Spinal cord (tissue), 10 donors: ENCODE data around the gene MAP10. TPM values are rescaled to one million over a fixed set of nuclear protein-coding genes. Genes with fewer than 3 reads are reported as not detected.

Experiments
- DNase-seq, 6 donors: peaks; one replicate each; pipeline versions ENCODE4 v3.0.0 to v3.0.0-alpha.2; 2013 to 2015; ENCODE audit warnings: low spot score in 6 of 6, low read depth in 4 of 6
- H3K27ac ChIP-seq: one replicate; pipeline ENCODE4 v1.5.1; 2013; ENCODE audit warnings: low read depth, low read length, control low read depth
- H3K27me3 ChIP-seq: one replicate; pipeline ENCODE4 v1.6.1; 2013; ENCODE audit warnings: low read length; ENCODE audit not compliant: control insufficient read depth, insufficient read depth
- H3K36me3 ChIP-seq: one replicate; pipeline ENCODE4 v1.6.1; 2013; ENCODE audit warnings: low read length; ENCODE audit not compliant: control insufficient read depth, insufficient read depth
- H3K4me1 ChIP-seq: one replicate; pipeline ENCODE4 v1.6.1; 2013; ENCODE audit warnings: low read length; ENCODE audit not compliant: control insufficient read depth, insufficient read depth
- H3K4me3 ChIP-seq: one replicate; pipeline ENCODE4 v1.5.1; 2013; ENCODE audit warnings: low read depth, low read length, control low read depth
- H3K9me3 ChIP-seq: one replicate; pipeline ENCODE4 v1.6.1; 2013; ENCODE audit warnings: low read length; ENCODE audit not compliant: control insufficient read depth, insufficient read depth
- WGBS: methylation state at CpG from one replicate; pipeline ENCODE4 v1.1.5; 2013; ENCODE audit warnings: missing lambda C conversion rate; ENCODE audit not compliant: insufficient coverage; 5-methylcytosine and 5-hydroxymethylcytosine counted together
- long read RNA-seq, 4 donors: transcript quantifications; one replicate each; lab custom pipeline, GENCODE V29; 2026
- polyA plus RNA-seq, 2 donors: library from polyadenylated mRNA; unstranded; fragments of 120-200 nt; gene quantifications; one replicate each; pipeline ENCODE4 v1.2.1, GENCODE V29; 2013; ENCODE audit not compliant: insufficient read length in 2 of 2
- total RNA-seq, 2 donors: library from RNA; depleted of rRNA in 1 of 2; stranded (reverse); fragments of 120-200 nt in 1 of 2; fragments of >200 nt in 1 of 2; gene quantifications; one replicate each; pipeline versions ENCODE4 v1.2.3 to v1.2.4, GENCODE V29; 2013 to 2014
- donor health status: healthy.

The MAP10 gene, protein sequence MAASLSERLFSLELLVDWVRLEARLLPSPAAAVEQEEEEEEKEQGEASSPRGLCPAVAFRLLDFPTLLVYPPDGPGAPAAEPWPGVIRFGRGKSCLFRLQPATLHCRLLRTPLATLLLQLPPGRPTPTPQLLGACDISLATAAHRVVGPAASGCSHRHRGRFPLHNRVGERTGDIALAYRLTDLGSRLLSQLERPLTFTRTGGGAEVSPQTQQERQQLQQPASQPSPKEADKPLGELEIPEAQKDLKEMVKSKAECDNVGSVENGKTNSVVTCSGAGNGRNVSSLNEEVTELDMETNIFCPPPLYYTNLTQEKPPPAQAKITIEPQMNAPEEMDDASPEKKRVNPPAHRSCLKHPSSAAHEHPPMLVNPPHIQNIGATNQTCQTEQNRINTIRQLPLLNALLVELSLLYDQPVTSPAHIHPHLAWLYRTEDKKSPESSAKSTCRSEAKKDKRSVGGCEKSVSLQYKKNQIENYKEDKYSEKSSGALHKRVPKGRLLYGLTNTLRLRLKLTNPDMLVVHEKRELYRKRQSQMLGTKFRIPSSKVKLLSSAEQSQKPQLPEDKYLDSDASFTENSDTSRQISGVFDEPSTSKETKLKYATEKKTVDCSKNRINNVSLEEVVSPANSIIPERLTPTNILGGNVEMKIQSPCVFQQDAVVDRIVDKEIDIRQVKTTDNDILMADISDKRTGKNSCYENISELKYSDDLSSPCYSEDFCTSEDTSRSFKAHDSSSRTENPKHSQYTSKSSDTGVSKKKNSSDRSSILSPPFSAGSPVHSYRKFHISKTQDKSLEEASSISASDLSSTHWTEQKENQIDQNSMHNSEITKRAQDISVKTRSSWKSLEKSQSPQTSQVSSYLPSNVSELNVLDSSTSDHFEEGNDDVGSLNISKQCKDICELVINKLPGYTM
- 1 to 10 TPM; 4.9 to 5.2 TPM for total RNA-seq
- polyA plus RNA-seq = 1 to 10 TPM; 3.5 to 4.6 TPM
- long read RNA-seq, donor 1, transcript MAP10-201 (1 exons, 3,516 nt) = major isoform, 9 of 9 reads
- long read RNA-seq, donor 1, partial matches to known transcripts = 0 of 9 reads
- long read RNA-seq, donor 1, other reads (novel, unspliced or antisense) = 0 of 9 reads
- long read RNA-seq, donor 2, transcript MAP10-201 (1 exons, 3,516 nt) = major isoform, 5 of 5 reads
- long read RNA-seq, donor 2, partial matches to known transcripts = 0 of 5 reads
- long read RNA-seq, donor 2, other reads (novel, unspliced or antisense) = 0 of 5 reads
- long read RNA-seq, donor 3, transcript MAP10-201 (1 exons, 3,516 nt) = major isoform, 8 of 8 reads
- long read RNA-seq, donor 3, partial matches to known transcripts = 0 of 8 reads
- long read RNA-seq, donor 3, other reads (novel, unspliced or antisense) = 0 of 8 reads
- long read RNA-seq, donor 4, transcript MAP10-201 (1 exons, 3,516 nt) = major isoform, 14 of 14 reads
- long read RNA-seq, donor 4, partial matches to known transcripts = 0 of 14 reads
- long read RNA-seq, donor 4, other reads (novel, unspliced or antisense) = 0 of 14 reads

DNA sequence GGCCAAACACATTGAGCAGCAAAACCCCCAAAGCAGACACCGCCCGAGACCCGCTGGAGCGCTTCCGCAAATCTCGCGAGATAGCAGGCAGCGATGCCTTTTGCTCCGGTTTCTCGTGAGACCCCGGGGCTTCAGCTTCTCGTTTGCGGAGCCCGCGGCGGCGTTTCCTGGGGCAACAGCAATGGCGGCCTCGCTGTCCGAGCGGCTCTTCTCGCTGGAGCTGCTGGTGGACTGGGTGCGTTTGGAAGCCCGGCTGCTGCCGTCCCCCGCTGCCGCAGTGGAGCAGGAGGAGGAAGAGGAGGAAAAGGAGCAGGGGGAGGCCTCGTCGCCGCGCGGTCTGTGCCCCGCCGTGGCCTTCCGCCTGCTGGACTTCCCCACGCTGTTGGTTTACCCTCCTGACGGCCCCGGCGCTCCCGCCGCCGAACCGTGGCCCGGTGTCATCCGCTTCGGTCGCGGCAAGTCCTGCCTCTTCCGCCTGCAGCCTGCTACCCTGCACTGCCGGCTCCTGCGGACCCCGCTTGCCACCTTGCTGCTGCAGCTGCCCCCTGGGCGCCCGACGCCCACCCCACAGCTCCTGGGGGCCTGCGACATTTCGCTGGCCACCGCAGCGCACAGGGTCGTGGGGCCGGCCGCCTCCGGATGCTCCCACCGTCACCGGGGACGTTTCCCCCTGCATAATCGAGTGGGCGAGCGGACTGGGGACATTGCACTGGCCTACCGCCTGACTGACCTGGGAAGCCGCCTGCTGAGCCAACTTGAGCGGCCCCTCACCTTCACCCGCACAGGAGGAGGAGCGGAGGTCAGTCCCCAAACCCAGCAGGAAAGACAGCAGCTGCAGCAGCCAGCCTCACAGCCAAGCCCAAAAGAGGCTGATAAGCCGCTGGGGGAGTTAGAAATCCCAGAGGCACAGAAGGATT, at the start of gene MAP10:
MAP10 (plus strand) TSS at position 148 of the 917 bp plus-strand sequence; CDS start at position 182, 34 bp downstream.
- no peaks in the 10 kb centered on the region for H3K9me3 ChIP-seq
- H3K4me1 ChIP-seq = peaks cover 14% of the 10 kb centered on the region
- DNase-seq = peak; percentile 61 to 97 (median 76)
- H3K27me3 ChIP-seq = no peaks in the 10 kb centered on the region
- peak within 1 kb of the TSS; percentile 84 for H3K27ac ChIP-seq
- H3K36me3 ChIP-seq = no peaks in the 10 kb centered on the region
- 2% methylated on average over 74 of the region's 75 CpGs for WGBS
- H3K4me3 ChIP-seq = peak within 1 kb of the TSS; percentile 84

DNA sequence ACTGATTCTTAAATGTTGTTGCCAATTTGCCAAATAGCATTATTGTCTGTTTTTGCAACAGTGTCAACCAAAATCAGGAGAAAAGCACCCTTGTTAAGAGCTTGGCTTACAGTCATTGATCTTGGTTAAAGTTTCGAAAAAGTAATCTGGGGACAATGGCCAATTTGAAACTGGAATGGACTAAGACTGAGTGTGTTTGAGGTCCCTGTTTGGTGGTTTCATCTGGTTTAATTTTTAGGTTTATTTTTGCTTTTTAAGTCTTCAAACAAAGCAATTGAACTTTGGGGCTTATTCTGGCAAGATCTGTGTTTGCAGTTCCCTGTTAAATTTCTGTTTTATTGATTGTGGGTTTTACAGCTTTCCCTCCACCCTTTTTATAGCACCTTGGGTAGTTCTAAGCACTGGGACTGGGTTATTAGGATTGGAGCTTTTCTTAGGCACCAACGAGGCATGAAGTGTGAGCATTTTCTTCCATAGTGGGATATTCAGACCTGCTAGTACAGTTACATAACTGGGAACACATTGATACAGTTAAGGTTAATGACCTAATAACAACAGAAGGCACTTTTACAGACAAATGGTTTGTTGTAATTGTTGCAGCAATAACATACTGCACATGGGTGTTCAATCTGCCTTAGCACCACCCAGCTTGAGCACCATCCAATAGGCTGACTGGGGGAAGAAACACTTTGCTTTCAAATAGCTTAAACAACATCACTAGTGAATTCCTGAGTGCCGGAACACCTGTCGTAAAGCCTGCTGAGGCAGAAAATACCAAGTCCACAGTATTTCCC, 40.6 kb upstream of the MAP10 start:
- peaks cover 11% of the 10 kb centered on the region for H3K4me1 ChIP-seq

DNA sequence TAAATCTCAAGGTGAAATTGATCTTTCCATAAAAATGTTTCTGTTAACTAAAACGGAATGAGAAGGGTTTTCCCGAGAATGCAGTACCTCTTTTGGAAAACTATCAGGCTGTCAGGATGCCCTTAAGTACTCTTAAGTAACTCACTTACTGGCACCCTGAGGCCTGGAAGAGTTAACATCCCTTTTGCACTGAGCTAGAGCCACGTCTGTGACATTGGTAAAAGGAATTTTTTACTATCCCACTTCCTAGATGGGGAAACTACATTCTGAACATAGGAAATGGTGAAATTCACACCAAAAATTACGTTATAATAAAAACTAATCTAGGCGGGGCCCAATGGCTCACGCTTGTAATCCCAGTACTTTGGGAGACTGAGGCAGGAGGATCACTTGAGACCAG, 39.7 kb upstream of the MAP10 start:
- no peaks in the 10 kb centered on the region for H3K27me3 ChIP-seq
- H3K9me3 ChIP-seq = no peaks in the 10 kb centered on the region
- DNase-seq = peak in 1 of 6 donors; percentile 52
- H3K4me3 ChIP-seq = no peak overlapping the region
- H3K4me1 ChIP-seq = peaks cover 11% of the 10 kb centered on the region
- WGBS = 50% methylated on average over 2 of the region's 6 CpGs
- no peaks in the 10 kb centered on the region for H3K36me3 ChIP-seq
- H3K27ac ChIP-seq = no peak overlapping the region

More for the DNA sequence above, 40.6 kb upstream of the MAP10 start:
- DNase-seq = peak in 3 of 6 donors; percentile 20 to 86 (median 20)
- Histone ChIP-seq H3K27ac (no peak overlapping the region), H3K27me3 (no peaks in the 10 kb centered on the region), H3K36me3 (no peaks in the 10 kb centered on the region), H3K4me3 (no peak overlapping the region), H3K9me3 (no peaks in the 10 kb centered on the region)
- WGBS = 76% methylated on average over 3 of the region's 4 CpGs

DNA sequence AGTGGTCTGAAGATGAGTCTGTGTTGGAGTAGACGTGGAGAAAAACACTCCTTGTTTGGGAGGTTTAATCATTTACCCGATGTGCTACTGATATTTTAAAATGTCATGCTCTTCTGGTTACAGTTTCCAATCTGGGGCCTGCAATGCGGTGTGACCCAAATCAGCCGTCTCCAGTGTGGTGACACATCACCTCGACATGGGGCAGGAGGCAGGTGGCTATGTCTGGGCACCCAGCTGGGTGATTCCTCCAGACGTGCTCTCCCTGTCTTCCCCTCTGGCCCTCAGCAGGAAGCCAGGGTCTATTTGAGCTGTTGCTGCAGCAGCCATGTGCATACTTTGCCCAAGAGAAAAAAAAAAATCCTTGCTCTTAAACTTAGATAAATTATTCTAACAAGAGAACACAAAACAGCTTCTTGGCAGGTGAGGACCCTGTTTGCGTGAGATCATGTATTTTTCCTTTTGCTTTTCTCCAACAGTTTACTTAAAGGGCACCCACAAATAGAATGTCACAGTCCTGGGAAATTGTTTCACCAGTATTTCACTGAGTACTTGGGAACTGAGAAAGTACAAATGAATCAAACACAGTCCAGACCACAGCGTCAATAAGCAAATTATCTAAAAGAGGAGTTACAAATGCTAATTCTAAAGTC, 38.9 kb upstream of the MAP10 start:
- H3K36me3 ChIP-seq = no peaks in the 10 kb centered on the region
- H3K4me3 ChIP-seq = no peak overlapping the region
- no peaks in the 10 kb centered on the region for H3K9me3 ChIP-seq
- H3K4me1 ChIP-seq = peaks cover 11% of the 10 kb centered on the region
- H3K27ac ChIP-seq = no peak overlapping the region
- WGBS = 33% methylated on average over 5 of the region's 8 CpGs
- peak in 3 of 6 donors; percentile 11 to 38 (median 20) for DNase-seq
- H3K27me3 ChIP-seq = no peaks in the 10 kb centered on the region

DNA sequence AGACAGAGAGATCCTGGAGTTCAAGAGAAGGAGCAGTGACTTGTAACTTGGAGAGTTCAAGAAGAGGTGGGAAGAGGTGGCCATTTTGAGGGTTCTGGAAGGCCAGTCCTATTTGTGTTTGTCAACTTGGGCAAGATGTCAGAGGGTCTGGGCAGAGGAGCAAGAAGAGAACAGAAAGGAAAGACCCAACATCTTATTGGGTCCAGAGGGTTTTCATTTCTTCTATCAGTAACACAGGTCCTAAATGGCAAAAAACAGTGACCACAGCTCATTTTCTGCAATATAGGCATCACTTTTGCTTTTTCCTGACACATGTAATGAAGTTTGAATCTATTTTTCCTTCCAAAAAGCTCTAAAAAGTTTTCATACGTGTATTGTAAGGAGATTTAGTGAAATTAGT, 38.3 kb upstream of the MAP10 start:
- Histone ChIP-seq H3K4me1 (peaks cover 11% of the 10 kb centered on the region), H3K9me3 (no peaks in the 10 kb centered on the region), H3K36me3 (no peaks in the 10 kb centered on the region), H3K4me3 (no peak overlapping the region), H3K27me3 (no peaks in the 10 kb centered on the region), H3K27ac (no peak overlapping the region)
- WGBS = no CpG with 5 or more reads among the region's 1 CpG
- DNase-seq = no peak

DNA sequence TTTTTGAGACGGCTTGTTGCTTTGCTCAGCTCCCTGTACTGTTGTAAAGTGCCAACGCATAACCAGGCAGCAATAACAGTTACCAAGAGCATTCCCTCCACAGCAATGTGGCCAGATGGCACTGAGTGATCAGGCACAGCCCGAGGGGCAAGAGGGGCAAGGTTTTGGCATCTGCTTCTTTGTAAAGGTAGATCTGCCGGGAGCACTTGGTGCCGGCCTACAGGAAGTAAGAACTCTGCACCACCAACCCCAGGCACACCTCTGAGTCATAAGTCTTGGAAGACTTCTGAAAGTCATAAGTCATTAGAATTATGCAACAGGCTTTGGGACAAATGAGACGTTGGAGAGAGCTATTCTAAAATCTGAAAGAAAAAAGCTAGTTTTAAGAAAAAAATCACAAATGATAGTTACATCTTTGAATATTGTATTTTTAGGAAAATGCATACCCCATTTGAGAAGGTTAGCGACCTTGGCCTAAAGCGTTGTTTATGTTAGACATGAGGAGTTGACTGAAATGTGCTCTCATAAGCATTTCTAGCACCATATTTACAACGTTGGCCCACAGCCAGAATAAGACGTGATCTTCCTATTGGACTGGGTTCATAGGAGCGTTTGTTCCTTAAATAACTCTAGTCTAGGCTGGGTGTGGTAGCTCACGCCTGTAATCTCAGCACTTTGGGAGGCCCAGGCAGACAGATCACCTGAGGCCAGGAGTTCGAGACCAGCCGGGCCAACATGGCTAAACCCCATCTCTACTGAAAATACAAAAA, 37.7 kb upstream of the MAP10 start:
- Histone ChIP-seq H3K27me3 (no peaks in the 10 kb centered on the region), H3K4me3 (no peak overlapping the region), H3K36me3 (no peaks in the 10 kb centered on the region), H3K27ac (no peak overlapping the region), H3K9me3 (no peaks in the 10 kb centered on the region), H3K4me1 (peaks cover 11% of the 10 kb centered on the region)
- WGBS = 84% methylated on average over 5 of the region's 14 CpGs
- peak in 1 of 6 donors; percentile 80 for DNase-seq

DNA sequence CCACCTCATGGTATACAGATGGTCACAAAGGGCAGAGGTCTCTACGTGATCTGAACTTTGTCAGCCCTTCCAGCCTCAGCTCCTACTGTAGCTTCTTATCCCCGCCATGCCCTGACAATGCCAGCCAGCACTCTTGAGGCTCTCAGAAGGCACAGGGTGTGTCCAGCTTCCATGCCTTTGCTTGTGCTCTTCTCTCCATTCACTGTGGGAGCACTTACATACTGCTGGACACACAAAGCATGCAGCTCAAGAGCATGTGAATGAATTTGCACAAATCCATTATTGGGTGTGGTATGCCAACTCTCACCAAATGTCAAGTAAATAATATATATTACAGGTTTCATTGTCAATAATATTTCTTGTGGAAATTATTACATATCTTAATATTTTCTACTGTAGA, 36.4 kb upstream of the MAP10 start:
- H3K9me3 ChIP-seq = no peaks in the 10 kb centered on the region
- H3K4me3 ChIP-seq = no peak overlapping the region
- H3K4me1 ChIP-seq = peaks cover 11% of the 10 kb centered on the region
- no peak for DNase-seq
- H3K36me3 ChIP-seq = no peaks in the 10 kb centered on the region
- H3K27ac ChIP-seq = no peak overlapping the region
- H3K27me3 ChIP-seq = no peaks in the 10 kb centered on the region
- 86% methylated on average over 2 of the region's 2 CpGs for whole genome bisulfite sequencing
